Measurements from ENCODE around the gene REX1BD. TPM values are rescaled to one million over a fixed set of nuclear protein-coding genes. Genes with fewer than 3 reads are reported as not detected.
A peak's percentile ranks its signal among the peaks of the same experiment; 100 is the strongest.

REX1BD gene
- 14.2 and 19.2 TPM in 2 replicates for total RNA-seq (2012; rRNA removed)
- polyA plus RNA-seq (2012; rRNA removed) = 44.6 and 68.7 TPM in 2 replicates
- 147 and 160 TPM in 2 replicates for polyA plus RNA-seq (2012; cell fraction: cytosol; rRNA removed)
- polyA plus RNA-seq (2012; cell fraction: nucleus; rRNA removed; ENCODE audit: low replicate concordance) = 295 and 606 TPM in 2 replicates
- Bru-seq, nascent RNA = percentile 59 among the genes with signal in this experiment
- percentile 72 among the genes with signal in this experiment for BruChase-seq, experiment 1, labeled RNA remaining after a 6-hour chase
- BruChase-seq, experiment 2, labeled RNA remaining after a 2-hour chase = percentile 69 among the genes with signal in this experiment
- long read RNA-seq, transcript REX1BD-201 (5 exons, 839 nt) = major isoform, 21 of 71 reads
- long read RNA-seq, transcript REX1BD-203 (1 exons, 2,465 nt) = minor isoform, 7 of 71 reads
- long read RNA-seq, transcript REX1BD-205 (4 exons, 1,081 nt) = minor isoform, 9 of 71 reads
- long read RNA-seq, transcript REX1BD-202 (5 exons, 702 nt) = minor isoform, 12 of 71 reads
- long read RNA-seq, partial matches to known transcripts = 19 of 71 reads
- long read RNA-seq, other reads (novel, unspliced or antisense) = 2 of 71 reads

DNA sequence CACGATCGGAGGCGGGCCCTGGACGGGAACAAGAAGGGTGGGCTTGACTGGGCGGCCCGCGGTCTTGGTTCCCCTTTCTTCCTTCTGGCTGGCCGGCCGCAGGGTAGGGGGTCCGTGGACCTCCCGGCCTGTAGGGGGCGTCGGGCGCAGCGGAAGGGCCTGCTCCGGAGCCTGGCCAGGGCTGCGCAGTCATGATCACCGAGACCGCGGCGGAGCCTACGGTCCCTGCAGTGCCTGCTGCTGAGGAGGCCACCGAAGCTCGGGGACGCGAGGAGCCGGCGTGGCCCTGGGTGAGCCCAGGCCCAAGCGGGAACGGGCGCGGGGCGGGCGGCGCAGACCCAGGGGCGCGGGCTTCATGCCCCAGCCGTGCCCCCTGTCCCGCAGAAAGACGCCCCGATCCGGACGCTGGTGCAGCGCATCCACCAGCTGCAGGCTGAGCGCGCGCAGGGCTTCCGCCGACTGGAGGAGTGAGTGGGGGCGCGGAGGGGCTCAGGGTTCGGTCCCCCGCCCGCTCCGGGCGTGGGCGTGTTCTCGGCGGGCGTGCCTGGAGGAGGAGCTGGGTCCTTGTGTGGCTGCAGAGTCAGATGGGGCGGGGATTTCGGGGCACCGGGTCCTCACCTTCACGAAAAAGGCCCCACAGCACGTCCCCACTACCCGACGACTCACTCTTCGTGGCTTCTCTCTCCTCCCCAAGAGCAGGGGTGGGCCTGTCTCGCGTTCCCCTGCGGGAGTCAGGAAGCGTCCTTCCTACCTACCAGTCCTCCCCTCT lies at the start of gene REX1BD:
Gene REX1BD (plus strand): TSS at position 188 of the 769 bp plus-strand sequence. CDS start 4 bp downstream, at position 192.
- Histone ChIP-seq H3K9me1 (ENCODE audit: insufficient read depth, low read length) (peaks cover 4% of the 10 kb centered on the region; the same call in 1 of the 2 replicates), H3K4ac (ENCODE audit: low read depth, low read length) (peak within 1 kb of the TSS; percentile 77), H3K27me3 (ENCODE audit: control insufficient read depth, insufficient read depth, low read length) (peaks cover 2% of the 10 kb centered on the region; the same call in 1 of the 2 replicates), H2BK5ac (ENCODE audit: low read depth, low read length, poor library complexity, severe bottlenecking) (peak within 1 kb of the TSS; percentile 66), H3K56ac (ENCODE audit: extremely low read depth, insufficient read depth, low read length) (peak within 1 kb of the TSS; percentile 57; the same call in 1 of the 2 replicates), H3K14ac (replicated peaks; ENCODE audit: low read depth, low read length) (peak within 1 kb of the TSS; percentile 62), H2BK15ac (ENCODE audit: low read depth, low read length) (no peak within 1 kb of the TSS), H3K18ac (ENCODE audit: low read depth, low read length) (peak within 1 kb of the TSS; percentile 26), H4K20me1 (ENCODE audit: insufficient read depth, low read length) (peaks cover 6% of the 10 kb centered on the region), H3K9me3 (ENCODE audit: control insufficient read depth, insufficient read depth, low read length) (no peaks in the 10 kb centered on the region), H2AFZ (replicated peaks; ENCODE audit: low read length, poor library complexity) (peak within 1 kb of the TSS; percentile 100), H2AK9ac (replicated peaks; ENCODE audit: low read depth, low read length, poor library complexity) (peak within 1 kb of the TSS; percentile 98), H3K36me3 (ENCODE audit: control insufficient read depth, insufficient read depth, low read length) (peaks cover 4% of the 10 kb centered on the region), H2BK120ac (ENCODE audit: low read depth, low read length) (peak within 1 kb of the TSS; percentile 8), H4K8ac (ENCODE audit: low read depth in 2 of 2, low read length in 2 of 2) (peak within 1 kb of the TSS; percentile 46 to 92), H2BK20ac (ENCODE audit: low read depth, low read length) (no peak within 1 kb of the TSS), H3K4me2 (ENCODE audit: low read depth, low read length) (peak within 1 kb of the TSS; percentile 93), H3K4me3 (ENCODE audit: insufficient read depth, low read depth, low read length) (peak within 1 kb of the TSS; percentile 56), H2AK5ac (ENCODE audit: low read depth, low read length) (peak within 1 kb of the TSS; percentile 64), H3K9ac (ENCODE audit: low read depth, low read length) (peak within 1 kb of the TSS; percentile 48), H3K23ac (ENCODE audit: low read depth, low read length) (peak within 1 kb of the TSS; percentile 74; the same call in 1 of the 2 replicates), H3K4me1 (ENCODE audit: control insufficient read depth, insufficient read depth, low read length) (peaks cover 5% of the 10 kb centered on the region), H3K27ac (ENCODE audit: insufficient read depth, low read length) (peak within 1 kb of the TSS; percentile 52), H4K91ac (ENCODE audit: insufficient read depth, low read depth, low read length) (peak within 1 kb of the TSS; percentile 85), H4K5ac (ENCODE audit: low read depth, low read length) (peak within 1 kb of the TSS; percentile 77), H3K79me1 (ENCODE audit: low read depth in 1 of 2, low read length in 2 of 2) (peaks cover 6 to 20% of the 10 kb centered on the region in 2 experiments; a peak in 3 of 4 replicates)
- no TSS peak for BruUV-seq (replicated peaks)
- intact Hi-C loops (cut with micrococcal nuclease) = loop anchor here (1.0 to 5.0 kb wide), 4 partner anchors 137 to 329 kb away; partner anchors contain the start of genes COPE, DDX49 and UPF1
- in situ Hi-C loops (cut with MboI; ENCODE audit: low sequenced_read_pairs) = no loop called here
- peak; percentile 68 for DNase-seq
- ChIA-PET POLR2A (ENCODE audit: unreplicated experiment) (no interaction called here), CTCF (interaction anchor here (0.6 to 1.3 kb wide), 5 partner anchors 13 to 188 kb away, joined by 3 to 4 read pairs (median 3); partner anchors contain the start of gene KXD1)
- dilution Hi-C loops (cut with HindIII; ENCODE audit: low sequenced_read_pairs, unreplicated experiment) = no loop called here
- 0% methylated on average over 28 of the region's 72 CpGs; no CpG with 5 or more reads in 1 of the 2 experiments for WGBS, 2 experiments (ENCODE audit: extremely low coverage in 2 of 2, insufficient read length in 1 of 2)
- ATAC-seq (ENCODE audit: low read depth) = peak; percentile 92
- TF ChIP-seq BHLHE40 (IDR thresholded peaks at IDR 0.05; ENCODE audit: low read depth, low read length) (no peak), SMC3 (IDR thresholded peaks at IDR 0.05; ENCODE audit: low read depth, low read length) (peak; percentile 33), FOS (IDR thresholded peaks at IDR 0.05; ENCODE audit: low read depth, low read length) (no peak), POLR2A (IDR thresholded peaks at IDR 0.05; ENCODE audit: low read depth, low read length) (peak; percentile 12; the same call in 1 of the 2 replicates), MAFK (IDR thresholded peaks at IDR 0.05; ENCODE audit: low read depth, low read length) (no peak), RFX5 (IDR thresholded peaks at IDR 0.05; ENCODE audit: low read depth, low read length) (no peak), MAZ (IDR thresholded peaks at IDR 0.05; ENCODE audit: borderline replicate concordance, low read depth, low read length) (peak; percentile 63; the same call in 1 of the 2 replicates), RAD21 (IDR thresholded peaks at IDR 0.05; ENCODE audit: low read length) (peak; percentile 45), CEBPB (IDR thresholded peaks at IDR 0.05; ENCODE audit: low read depth, low read length) (no peak), MXI1 (IDR thresholded peaks at IDR 0.05; ENCODE audit: borderline replicate concordance, low read depth, low read length) (0 out of 2 replicates have a peak, but pooled peaks have one; percentile 37), CHD1 (IDR thresholded peaks at IDR 0.05; ENCODE audit: low read depth, low read length) (no peak), NFE2L2 (IDR thresholded peaks at IDR 0.05; ENCODE audit: low read depth, low read length) (peak; percentile 71)
- TF ChIP-seq, protein P1, sequence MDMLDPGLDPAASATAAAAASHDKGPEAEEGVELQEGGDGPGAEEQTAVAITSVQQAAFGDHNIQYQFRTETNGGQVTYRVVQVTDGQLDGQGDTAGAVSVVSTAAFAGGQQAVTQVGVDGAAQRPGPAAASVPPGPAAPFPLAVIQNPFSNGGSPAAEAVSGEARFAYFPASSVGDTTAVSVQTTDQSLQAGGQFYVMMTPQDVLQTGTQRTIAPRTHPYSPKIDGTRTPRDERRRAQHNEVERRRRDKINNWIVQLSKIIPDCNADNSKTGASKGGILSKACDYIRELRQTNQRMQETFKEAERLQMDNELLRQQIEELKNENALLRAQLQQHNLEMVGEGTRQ (IDR thresholded peaks at IDR 0.05; ENCODE audit: low read depth, low read length) = no peak
- TF ChIP-seq, protein P2, sequence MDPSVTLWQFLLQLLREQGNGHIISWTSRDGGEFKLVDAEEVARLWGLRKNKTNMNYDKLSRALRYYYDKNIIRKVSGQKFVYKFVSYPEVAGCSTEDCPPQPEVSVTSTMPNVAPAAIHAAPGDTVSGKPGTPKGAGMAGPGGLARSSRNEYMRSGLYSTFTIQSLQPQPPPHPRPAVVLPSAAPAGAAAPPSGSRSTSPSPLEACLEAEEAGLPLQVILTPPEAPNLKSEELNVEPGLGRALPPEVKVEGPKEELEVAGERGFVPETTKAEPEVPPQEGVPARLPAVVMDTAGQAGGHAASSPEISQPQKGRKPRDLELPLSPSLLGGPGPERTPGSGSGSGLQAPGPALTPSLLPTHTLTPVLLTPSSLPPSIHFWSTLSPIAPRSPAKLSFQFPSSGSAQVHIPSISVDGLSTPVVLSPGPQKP (IDR thresholded peaks at IDR 0.05; ENCODE audit: borderline replicate concordance, low read depth, low read length) = no peak

Data from IMR-90 (cell line).